Adipose tissue (tissue), 3 donors: ENCODE data around the gene ATP10A. TPM values are rescaled to one million over a fixed set of nuclear protein-coding genes. Genes with fewer than 3 reads are reported as not detected.

ENCODE experiments used
- H3K27ac ChIP-seq: one replicate; pipeline ENCODE4 v1.5.1; 2013; ENCODE audit warnings: low read depth, low read length
- WGBS, 3 donors: extraction: QIAGEN DNeasy Blood & Tissue Kit; methylation state at CpG; one replicate each; pipeline ENCODE4 v1.1.7; 2013; 5-methylcytosine and 5-hydroxymethylcytosine counted together
- polyA plus RNA-seq, 3 donors: library from polyadenylated mRNA; stranded (reverse); fragments of 200-250 nt; gene quantifications; one replicate each; pipeline ENCODE4 v1.2.3, GENCODE V29; 2013
- donor health status: healthy with polysubstance abuse.
- donor health status: Bipolar disorder and iron deficiency.
- donor health status: healthy.

Gene ATP10A
- polyA plus RNA-seq, 3 donors = 1.0 to 2.8 (median 2.4) TPM

DNA sequence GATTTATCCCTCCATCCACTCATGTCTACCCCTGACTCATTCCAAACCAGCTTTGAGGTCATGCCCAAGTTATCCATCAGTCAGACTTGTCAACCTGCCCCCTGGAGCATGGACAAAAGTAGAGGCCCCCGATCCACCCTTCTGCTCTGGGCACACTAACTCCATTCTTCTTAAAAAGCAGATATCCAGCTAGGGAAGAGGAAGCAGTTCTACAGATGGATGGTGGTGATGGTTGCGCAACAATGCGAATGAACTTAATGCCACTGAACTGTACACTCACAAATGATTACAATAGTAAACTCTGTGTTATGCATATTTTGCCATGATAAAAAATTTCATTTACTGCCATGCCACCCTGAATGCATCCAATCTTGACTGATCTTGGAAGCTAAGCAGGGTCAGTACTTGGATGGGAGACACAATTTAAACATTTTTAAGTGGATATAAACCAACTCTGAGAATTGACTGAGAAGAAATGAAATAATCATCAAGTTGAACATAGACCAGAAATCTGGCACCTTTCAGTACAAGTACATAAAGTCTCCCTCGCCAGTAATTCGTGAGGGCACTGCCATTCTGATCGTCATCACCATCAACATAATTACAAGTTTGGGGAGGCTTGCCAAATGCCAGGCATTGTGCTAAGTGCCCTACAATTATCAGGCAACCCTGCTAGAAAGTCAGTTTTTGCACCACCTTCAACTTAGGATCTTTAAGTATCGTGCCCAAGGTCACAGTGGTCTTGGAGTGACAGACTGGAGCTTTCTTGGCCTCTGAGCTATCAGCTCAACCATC, 124.8 kb downstream of the ATP10A start:
- 59 to 65% (median 63%) methylated on average over 7 of the region's 7 CpGs for WGBS, 3 donors
- H3K27ac ChIP-seq = no peak overlapping the region

- 40 to 63% (median 47%) methylated on average over 4 of the region's 4 CpGs for whole genome bisulfite sequencing, 3 donors
Observed at GRCh38 chr15:25737218-25737643, 125.9 kb downstream of the ATP10A start.

GRCh38 chr15:25736461-25736860, 126.7 kb downstream of the ATP10A start:
- H3K27ac ChIP-seq = no peak overlapping the region
- WGBS, 3 donors = 43 to 81% (median 80%) methylated on average over 3 of the region's 3 CpGs

More at GRCh38 chr15:25737218-25737643, 125.9 kb downstream of the ATP10A start:
- no peak overlapping the region for H3K27ac ChIP-seq

DNA sequence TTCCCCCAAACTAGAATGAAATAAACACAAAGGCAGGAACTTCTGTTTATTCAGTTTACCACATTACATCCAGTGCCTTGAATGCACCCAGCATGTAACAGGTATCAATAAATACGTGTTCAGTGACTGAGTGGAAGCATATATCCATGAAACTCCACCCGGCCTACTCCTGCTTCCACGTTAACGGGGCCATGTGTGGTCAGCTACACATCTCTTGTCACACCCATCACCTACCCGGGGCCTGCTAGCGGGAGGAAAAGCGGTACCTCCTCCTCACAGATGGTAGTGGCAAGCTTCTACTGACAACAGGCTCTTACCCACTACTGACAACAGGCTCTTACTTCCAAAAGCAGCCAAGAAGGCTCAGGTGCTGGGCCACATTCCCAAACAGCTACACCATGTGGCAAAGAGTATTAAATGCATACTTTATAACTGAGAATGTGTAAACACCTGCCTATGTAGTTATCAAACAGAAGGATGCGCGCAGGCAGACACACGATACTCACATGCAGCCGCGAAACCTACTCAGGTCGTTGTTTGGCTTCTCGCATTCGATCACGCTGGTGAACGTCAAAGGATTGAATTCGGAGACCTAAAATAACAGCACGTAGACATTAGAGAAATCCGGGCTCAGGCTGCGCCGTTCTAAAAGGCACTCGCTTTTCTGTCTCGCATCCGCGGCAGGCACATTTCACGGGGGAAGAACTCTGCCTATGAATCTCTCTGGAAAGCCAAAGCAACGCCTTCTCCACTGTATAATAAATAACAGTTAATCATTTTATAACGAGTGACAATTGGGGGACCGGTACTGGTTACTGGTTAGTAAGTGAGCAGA, 127.4 kb downstream of the ATP10A start:
- WGBS, 3 donors = 86 to 89% (median 88%) methylated on average over 30 of the region's 30 CpGs
- no peak overlapping the region for H3K27ac ChIP-seq

GRCh38 chr15:25734680-25735355, 128.3 kb downstream of the ATP10A start:
- no peak overlapping the region for H3K27ac ChIP-seq
- WGBS, 3 donors = 80 to 88% (median 85%) methylated on average over 14 to 17 of the region's 17 CpGs

GRCh38 chr15:25733856-25734679, 129.1 kb downstream of the ATP10A start:
- no peak overlapping the region for H3K27ac ChIP-seq
- 72 to 79% (median 76%) methylated on average over 22 of the region's 22 CpGs for WGBS, 3 donors

DNA sequence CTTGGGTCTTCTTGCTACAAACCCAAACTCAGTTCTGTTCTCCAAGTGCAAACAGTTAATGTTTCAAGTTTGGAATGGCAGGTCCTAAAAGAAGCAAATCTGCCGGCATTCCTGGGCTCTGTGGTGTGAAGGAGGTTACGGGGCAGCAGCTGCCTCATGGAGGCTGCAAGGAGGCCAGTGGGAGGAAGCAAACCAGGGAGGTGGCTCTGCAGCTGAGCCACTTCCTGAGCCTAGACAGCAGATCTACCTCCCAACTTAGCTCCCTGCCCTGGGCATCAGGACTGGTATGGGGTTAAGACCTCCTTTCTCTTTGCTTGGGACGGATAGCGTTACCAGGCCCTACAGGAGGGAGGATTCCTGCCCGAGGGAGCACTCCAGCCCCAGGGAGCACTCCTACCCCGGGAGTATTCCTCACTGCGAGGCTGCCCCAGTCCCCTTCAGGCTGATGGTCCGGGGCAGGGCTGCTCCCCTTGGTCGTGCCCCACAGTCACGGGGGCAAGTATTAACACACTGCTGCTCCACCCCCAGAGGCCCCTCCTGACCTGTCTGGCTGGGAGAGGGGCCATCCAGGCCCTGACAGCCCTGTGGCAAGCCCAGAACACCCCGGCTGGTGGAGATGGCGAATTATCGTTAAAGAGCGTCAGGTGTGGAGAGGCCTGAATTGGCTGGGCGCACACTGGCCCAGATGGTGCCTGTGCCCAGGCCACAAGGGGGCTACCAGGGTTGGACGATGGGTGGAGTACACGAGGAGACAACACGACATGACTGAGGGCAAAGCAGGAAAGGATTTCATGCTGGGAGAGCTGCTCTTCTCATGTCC, 129.9 kb downstream of the ATP10A start:
- no peak overlapping the region for H3K27ac ChIP-seq
- 69 to 90% (median 89%) methylated on average over 18 of the region's 18 CpGs for WGBS, 3 donors

- no peak overlapping the region for H3K27ac ChIP-seq
- WGBS, 3 donors = 83 to 85% (median 83%) methylated on average over 5 to 6 of the region's 6 CpGs
Observed at GRCh38 chr15:25732191-25732590, 130.9 kb downstream of the ATP10A start.

DNA sequence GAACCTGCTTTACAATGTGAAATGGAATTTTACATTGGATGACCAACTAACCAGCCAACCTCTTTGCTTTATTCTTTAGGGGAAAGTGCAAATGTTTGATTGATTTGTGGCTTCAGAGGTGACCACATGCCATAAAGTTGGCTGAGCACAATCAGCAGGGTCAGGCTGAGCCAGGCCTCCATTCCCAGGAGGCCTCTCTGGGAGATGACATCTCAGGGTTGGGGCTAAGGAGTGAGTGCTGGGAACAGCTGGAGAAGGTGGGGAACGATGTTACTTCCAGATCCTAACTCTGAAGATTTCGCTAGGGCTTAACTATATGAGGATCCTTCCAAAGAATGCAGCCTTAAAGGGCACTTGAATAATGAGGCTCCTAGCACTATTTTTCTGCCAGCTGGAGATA, 131.7 kb downstream of the ATP10A start:
- 65 to 74% (median 71%) methylated on average over 2 of the region's 2 CpGs for WGBS, 3 donors
- no peak overlapping the region for H3K27ac ChIP-seq

- H3K27ac ChIP-seq = no peak overlapping the region
- WGBS, 3 donors = 82 to 88% (median 83%) methylated on average over 6 of the region's 6 CpGs
Observed at GRCh38 chr15:25730918-25731317, 132.2 kb downstream of the ATP10A start.

- WGBS, 3 donors = 79 to 89% (median 88%) methylated on average over 15 of the region's 15 CpGs
- no peak overlapping the region for H3K27ac ChIP-seq
Observed at GRCh38 chr15:25728816-25729215, 134.3 kb downstream of the ATP10A start.

DNA sequence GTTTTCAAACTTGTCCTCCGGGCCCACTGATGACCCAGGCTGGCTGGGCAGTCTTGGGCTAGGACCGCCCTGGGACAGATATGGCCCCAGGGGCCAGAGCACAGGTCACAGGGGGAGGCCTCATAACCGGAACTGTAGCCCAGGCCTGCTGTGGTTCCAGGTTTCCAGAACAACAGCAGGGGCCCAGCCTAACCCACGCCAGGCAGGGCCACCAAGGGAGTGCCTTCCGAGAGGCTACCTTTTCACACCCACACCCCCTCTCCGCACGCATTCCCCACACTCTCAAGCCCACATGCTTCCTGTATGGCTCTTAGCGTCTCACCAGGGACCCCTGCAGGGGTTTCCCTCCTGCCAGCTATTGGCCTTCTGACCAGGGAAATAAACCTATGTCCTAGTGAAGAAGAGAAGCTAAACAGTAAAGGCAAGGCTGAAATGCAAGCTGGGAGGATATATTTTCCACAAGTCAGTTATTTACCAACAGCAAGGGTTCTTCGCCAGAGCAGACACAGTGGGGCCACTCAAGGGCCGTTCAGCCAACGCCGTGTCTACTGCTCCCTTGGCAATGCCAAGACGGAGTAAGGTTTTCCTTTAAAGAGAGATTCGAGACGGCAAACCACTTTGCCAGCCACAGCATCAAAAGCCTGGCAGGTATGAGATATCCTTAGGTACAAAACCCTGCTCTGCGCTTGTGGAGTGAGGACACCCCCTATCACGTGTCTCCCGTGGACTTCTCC, 135.1 kb downstream of the ATP10A start:
- WGBS, 3 donors = 80 to 88% (median 85%) methylated on average over 18 of the region's 18 CpGs
- no peak overlapping the region for H3K27ac ChIP-seq

DNA sequence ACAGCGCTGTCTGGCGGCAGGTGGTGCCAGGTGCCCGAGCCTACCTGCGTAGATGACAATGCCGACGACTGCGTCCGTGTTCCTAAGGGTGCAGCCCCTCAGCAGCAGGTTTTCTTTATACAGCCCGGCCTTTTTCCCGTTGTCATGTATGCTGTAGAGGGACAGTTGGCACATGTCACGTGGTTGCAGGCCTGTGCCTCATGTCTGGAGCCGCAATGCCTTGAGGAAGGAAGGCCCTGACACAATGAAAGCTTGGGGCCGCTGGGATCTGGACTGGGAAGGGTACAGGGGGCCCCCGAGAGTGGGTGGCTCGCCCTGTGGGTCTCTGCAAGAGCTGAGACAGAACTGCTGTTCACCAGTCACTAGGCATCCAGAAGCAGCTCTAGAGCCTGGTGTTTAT, 136.0 kb downstream of the ATP10A start:
- H3K27ac ChIP-seq = no peak overlapping the region
- WGBS, 3 donors = 86 to 93% (median 93%) methylated on average over 15 of the region's 15 CpGs

DNA sequence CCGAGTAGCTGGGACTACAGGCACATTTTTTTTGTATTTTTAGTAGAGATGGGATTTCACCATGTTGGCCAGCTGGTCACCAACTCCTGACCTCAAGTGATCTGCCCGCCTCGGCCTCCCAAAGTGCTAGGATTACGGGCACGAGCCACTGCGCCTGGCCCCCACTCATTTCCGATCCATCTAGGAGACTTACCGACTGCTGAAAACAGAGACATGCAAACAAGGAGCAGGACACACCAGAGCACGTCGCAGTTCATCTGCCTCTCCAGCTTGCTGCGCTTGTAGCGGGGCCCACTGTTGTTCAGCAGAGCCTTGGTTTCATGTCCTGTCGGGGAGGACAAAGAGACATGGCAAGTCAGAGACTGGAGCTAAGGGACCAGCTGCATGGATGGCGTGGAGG, 137.4 kb downstream of the ATP10A start:
- no peak overlapping the region for H3K27ac ChIP-seq
- WGBS, 3 donors = 85 to 95% (median 94%) methylated on average over 14 of the region's 14 CpGs

DNA sequence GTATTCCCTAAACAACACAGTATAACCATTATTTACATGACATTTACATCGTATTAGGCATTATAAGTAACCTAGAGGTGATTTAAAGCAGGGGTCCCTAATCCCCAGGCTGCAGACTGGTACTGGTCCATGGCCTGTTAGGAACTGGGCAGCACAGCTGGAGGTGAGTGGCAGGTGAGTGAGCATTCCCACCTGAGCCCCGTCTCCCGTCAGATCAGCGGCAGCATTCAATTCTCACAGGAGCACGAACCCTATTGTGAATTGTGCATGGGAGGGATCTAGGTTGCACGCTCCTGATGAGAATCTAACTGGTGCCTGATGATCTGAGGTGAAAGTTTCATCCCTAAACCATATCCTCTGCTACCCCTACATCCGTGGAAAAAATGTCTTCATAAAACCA, 138.2 kb downstream of the ATP10A start:
- 80 to 91% (median 91%) methylated on average over 7 of the region's 7 CpGs for WGBS, 3 donors
- no peak overlapping the region for H3K27ac ChIP-seq

DNA sequence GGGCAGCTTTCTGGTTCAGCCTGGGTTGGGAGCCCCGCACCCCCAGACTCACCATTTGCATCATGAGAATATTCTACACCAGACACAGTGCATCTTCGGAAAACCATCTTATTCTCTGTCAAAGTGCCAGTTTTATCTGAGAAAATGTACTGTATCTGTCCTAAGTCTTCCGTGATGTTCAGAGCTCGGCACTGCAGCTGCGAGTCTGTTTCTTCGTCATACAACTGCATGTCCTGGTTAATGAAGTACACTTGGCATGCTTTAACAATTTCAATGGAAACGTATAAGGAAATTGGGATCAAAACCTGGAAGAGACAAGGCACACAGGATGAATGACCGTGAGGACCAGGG, 141.5 kb downstream of the ATP10A start:
- H3K27ac ChIP-seq = no peak overlapping the region
- whole genome bisulfite sequencing, 3 donors = 78 to 89% (median 86%) methylated on average over 8 of the region's 8 CpGs
